Activated CD4-positive, alpha-beta memory T cell treated with anti-CD3 and anti-CD28 coated beads for 36 hours (primary cell): ENCODE measurements around the gene ADGRB3. TPM values are rescaled to one million over a fixed set of nuclear protein-coding genes. Genes with fewer than 3 reads are reported as not detected.
"Not testable (repeated sequence)": the region's sequence is repeated elsewhere in the genome, so short reads cannot be mapped to it uniquely, and the experiment has no call there.

Source experiments
- CTCF ChIA-PET: fragments of 350-600 bp; sonication (Branson Sonifier 250); formaldehyde crosslinking; loops from one replicate; lab custom pipeline; 2021; ENCODE audit warnings: antibody characterized with exemption, inconsistent platforms; lab: Charles Lee
- POLR2A ChIA-PET: fragments of 350-600 bp; sonication (Branson Sonifier 250); formaldehyde crosslinking; loops from one replicate; lab custom pipeline; 2021; ENCODE audit warnings: antibody characterized with exemption; lab: Charles Lee
- DNase-seq: peaks from one replicate; pipeline ENCODE4 v3.0.0-alpha.2; 2020
- H3K27ac Mint-ChIP-seq: one replicate; pipeline ENCODE4 v1.8.0; 2021; ENCODE audit warnings: mixed read lengths
- H3K27me3 Mint-ChIP-seq: one replicate; pipeline ENCODE4 v1.8.0; 2021; ENCODE audit warnings: mixed read lengths
- H3K36me3 Mint-ChIP-seq: one replicate; pipeline ENCODE4 v1.8.0; 2021; ENCODE audit warnings: mixed read lengths
- H3K4me1 Mint-ChIP-seq: one replicate; pipeline ENCODE4 v1.8.0; 2021; ENCODE audit warnings: low read depth, mixed read lengths
- H3K4me3 Mint-ChIP-seq: one replicate; pipeline ENCODE4 v1.8.0; 2021; ENCODE audit warnings: mild to moderate bottlenecking, mixed read lengths
- H3K9me3 Mint-ChIP-seq: one replicate; pipeline ENCODE4 v1.8.0; 2021; ENCODE audit warnings: mixed read lengths
- intact Hi-C: fragments of 100-400 bp; cut with micrococcal nuclease; formaldehyde crosslinking; loops from one replicate; pipeline ENCODE4 v1.15.1; 2023
- total RNA-seq, 2 experiments: library from RNA; stranded (reverse); gene quantifications; one replicate each; pipeline ENCODE4 v1.2.3, GENCODE V29; 2021

Gene ADGRB3
- total RNA-seq, 2 experiments from 2014 or later: not detected

DNA sequence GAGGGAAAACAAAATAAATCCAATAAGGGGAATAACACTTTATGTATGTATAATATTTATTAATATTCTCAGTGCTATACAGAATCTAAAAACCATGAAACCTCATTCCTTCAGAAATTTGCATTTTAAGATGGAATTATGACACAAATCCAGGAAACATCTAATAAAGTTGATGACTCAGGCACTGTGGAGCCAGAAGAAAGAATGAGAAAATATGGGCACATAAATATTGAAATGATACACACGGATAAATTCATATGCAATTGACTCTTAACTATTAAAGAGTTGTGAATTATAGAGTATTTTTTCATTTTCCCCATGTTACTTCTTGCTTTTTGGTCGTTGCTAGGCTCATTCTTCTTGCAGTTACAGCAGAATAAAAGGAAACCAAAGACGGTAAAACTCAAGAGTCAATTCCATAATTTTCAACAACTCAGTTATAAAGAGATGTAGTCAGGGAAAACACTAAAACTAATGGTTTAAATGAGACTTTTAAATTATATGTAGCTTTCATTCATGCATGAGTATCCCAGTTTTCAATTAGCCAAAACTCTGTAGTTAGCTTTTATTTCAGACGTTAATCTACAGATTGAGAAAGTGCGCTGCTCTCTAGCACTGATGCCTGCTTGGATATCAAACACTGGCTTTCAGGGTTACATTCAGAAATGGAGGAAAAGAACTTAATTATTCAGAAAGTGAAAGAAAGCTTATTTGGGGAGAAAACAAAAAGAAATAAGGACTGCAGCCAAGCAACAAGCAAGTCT lies 95.4 kb downstream of the ADGRB3 start:
- intact Hi-C loops: no loop called here
- no peak overlapping the region for H3K27ac Mint-ChIP-seq
- ChIA-PET CTCF (no interaction called here), POLR2A (no interaction called here)
- H3K27me3 Mint-ChIP-seq: no peaks in the 10 kb centered on the region
- H3K4me3 Mint-ChIP-seq: no peak overlapping the region
- no peaks in the 10 kb centered on the region for H3K9me3 Mint-ChIP-seq
- DNase-seq: no peak
- no peaks in the 10 kb centered on the region for H3K4me1 Mint-ChIP-seq
- no peaks in the 10 kb centered on the region for H3K36me3 Mint-ChIP-seq

DNA sequence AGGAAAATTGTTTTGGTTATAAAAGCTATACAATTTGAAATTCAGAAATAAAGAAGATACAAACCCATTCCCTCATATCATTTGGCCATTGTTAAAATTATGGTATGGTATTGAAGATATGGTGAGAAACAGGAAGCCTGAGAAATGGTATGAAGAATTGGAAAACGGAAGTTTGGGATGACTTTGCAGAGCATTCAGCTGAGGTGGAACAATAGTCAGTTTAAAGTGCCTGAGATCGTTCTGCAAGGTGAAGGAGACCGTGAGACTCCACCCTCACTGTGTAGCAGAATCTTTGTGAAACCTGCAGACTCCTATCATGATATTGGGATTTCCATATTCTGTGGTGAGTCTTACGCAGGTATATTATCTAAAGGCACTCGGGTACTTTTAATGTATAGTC lies 97.3 kb downstream of the ADGRB3 start:
- no peaks in the 10 kb centered on the region for H3K36me3 Mint-ChIP-seq
- POLR2A ChIA-PET: no interaction called here
- DNase-seq: no peak
- intact Hi-C loops: no loop called here
- H3K27me3 Mint-ChIP-seq: no peaks in the 10 kb centered on the region
- no peaks in the 10 kb centered on the region for H3K4me1 Mint-ChIP-seq
- H3K9me3 Mint-ChIP-seq: no peaks in the 10 kb centered on the region
- H3K27ac Mint-ChIP-seq: no peak overlapping the region
- no peak overlapping the region for H3K4me3 Mint-ChIP-seq
- CTCF ChIA-PET: no interaction called here

DNA sequence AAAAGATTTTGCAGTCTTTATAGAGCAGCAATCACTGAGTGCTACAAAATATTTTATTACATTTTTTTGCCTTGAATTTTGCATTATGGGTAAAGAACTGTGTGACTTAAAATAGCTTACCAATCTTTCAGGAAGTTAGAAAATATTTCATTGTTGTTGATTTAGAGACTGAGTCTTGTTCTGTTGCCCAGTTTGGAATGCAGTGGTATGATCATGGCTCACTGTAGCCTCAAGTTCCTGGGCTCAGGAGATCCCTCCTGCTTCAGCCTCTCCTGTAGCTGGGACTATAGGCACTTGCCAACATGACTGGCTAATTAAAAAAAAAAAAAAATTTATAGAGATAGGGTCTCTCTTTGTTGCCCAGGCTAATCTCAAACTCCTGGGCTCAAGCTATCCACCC lies 100.8 kb downstream of the ADGRB3 start:
- no peaks in the 10 kb centered on the region for H3K9me3 Mint-ChIP-seq
- intact Hi-C loops: no loop called here
- H3K27ac Mint-ChIP-seq: no peak overlapping the region
- no peak overlapping the region for H3K4me3 Mint-ChIP-seq
- peaks cover 6% of the 10 kb centered on the region for H3K4me1 Mint-ChIP-seq
- H3K27me3 Mint-ChIP-seq: no peaks in the 10 kb centered on the region
- no peaks in the 10 kb centered on the region for H3K36me3 Mint-ChIP-seq
- ChIA-PET CTCF (no interaction called here), POLR2A (interaction anchor here (0.7 kb wide), 1 partner anchor 1701 kb away, joined by 4 read pairs; no protein-coding TSS in a partner anchor)
- DNase-seq: no peak

DNA sequence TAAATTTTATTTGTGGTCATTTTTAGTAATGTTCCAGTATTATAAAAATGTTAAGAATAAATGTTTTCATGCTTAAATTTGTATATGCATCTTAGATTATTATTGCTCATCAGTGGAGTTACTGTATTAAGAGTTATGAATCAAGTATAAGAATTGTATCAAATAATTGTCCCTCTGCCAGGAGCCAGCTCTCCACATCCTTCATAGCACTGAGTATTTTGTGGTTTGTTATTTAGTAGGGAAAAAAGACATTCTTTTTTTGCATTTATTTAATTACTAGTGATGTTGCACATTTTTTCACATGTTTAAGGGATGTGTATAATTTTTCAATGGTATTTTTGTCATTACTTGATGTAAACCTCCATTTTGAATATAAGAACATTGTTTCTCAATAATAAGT lies 102.0 kb downstream of the ADGRB3 start:
- Mint-ChIP-seq H3K27ac (no peak overlapping the region), H3K27me3 (no peaks in the 10 kb centered on the region), H3K4me1 (peaks cover 10% of the 10 kb centered on the region), H3K9me3 (no peaks in the 10 kb centered on the region), H3K4me3 (no peak overlapping the region), H3K36me3 (no peaks in the 10 kb centered on the region)
- intact Hi-C loops: no loop called here
- POLR2A ChIA-PET: no interaction called here
- no peak for DNase-seq
- CTCF ChIA-PET: no interaction called here

DNA sequence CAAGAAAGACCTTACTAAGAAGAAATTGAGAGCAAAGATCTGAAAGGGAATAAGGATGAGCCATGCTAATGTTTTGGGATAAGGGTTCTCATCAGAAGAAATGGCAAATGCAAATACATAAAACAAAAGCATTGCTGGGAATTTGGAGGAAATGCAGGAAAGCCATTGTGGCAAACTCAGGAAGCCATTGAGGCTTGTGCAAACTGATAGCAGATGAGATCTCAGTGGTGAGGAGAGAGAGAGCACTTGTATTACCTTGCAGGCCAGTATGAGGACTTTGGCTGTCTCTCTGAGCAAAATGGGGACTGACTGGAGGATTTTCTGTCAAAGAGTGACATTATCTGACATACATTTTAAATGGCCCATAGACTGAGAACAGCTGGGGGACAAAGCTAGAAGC lies 103.0 kb downstream of the ADGRB3 start:
- CTCF ChIA-PET: no interaction called here
- H3K36me3 Mint-ChIP-seq: no peaks in the 10 kb centered on the region
- H3K4me3 Mint-ChIP-seq: no peak overlapping the region
- POLR2A ChIA-PET: no interaction called here
- H3K9me3 Mint-ChIP-seq: no peaks in the 10 kb centered on the region
- intact Hi-C loops: no loop called here
- H3K4me1 Mint-ChIP-seq: peaks cover 11% of the 10 kb centered on the region
- no peak for DNase-seq
- no peaks in the 10 kb centered on the region for H3K27me3 Mint-ChIP-seq
- no peak overlapping the region for H3K27ac Mint-ChIP-seq

DNA sequence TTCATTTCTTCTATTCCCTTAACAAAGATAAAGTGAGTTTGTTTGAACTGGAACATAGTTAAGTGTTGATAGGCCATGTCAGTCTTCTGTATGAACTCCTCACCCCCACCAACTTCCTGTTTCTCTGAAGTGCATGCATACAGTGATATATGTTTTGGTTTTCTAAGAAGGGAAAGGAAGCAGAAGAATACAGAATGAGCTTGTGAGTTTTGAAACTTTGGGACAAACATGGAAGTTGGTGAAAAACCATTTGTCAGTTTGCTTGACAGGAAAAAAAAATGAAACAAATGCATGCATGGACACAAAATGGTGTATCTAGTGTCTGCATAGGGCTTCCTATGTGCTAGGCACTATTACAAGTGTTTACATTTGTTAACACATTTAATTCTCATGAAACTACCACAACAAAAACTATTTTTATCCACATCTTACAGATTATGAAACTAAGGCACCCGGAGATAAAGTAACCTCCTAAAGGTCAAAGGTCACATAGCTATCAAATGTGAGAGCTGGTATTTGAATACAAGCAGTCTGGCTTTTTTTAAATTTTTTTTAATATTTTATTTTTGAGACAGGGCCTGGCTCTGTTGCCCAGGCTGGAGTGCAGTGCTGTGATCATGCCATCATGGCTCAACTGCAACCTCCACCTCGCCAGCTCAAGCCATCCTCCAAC lies 105.9 kb downstream of the ADGRB3 start:
- DNase-seq: no peak
- ChIA-PET CTCF (no interaction called here), POLR2A (no interaction called here)
- H3K27me3 Mint-ChIP-seq: no peaks in the 10 kb centered on the region
- H3K4me1 Mint-ChIP-seq: peaks cover 11% of the 10 kb centered on the region
- H3K36me3 Mint-ChIP-seq: no peaks in the 10 kb centered on the region
- no peak overlapping the region for H3K27ac Mint-ChIP-seq
- intact Hi-C loops: no loop called here
- no peak overlapping the region for H3K4me3 Mint-ChIP-seq
- H3K9me3 Mint-ChIP-seq: no peaks in the 10 kb centered on the region

DNA sequence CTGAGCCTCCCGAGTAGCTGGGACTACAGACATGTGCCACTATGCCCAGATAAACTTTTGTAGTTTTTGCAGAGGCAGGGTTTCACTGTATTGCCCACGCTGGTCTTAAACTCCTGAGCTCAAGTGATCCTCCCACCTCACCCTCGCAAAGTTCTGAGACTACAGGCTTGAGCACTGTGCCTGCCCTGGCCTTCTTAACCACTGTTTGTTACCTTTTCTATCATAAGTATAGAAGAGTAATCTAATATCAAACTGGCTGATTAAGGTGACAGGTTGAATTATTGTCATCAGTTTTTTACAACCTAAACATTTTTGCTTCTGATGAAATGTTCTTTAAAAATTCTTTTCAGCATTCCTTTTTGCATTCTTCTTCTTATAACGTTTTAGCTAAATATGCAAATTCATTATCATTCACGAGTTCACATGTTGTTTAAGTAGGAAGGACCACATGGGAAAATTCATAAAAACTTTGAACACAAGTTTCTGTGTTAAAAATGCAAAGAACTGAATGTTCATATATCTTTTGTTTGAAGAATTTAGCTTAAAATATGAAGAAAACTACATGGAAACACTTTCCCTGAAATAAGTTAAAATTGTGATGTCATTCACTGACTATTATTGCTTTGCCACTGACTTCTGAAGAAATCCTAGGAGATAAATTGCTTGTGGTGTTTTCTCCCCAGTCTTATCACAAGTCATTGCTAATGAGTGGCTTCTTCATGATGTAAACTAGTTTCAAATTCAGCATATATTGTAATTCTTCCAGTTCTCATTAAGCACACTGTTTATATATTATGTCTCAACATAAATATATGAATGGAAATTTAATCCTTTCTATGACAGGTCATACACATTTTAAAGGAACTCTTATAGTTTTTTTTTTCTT lies 106.7 kb downstream of the ADGRB3 start:
- ChIA-PET POLR2A (no interaction called here), CTCF (no interaction called here)
- no peak for DNase-seq
- Mint-ChIP-seq H3K36me3 (no peaks in the 10 kb centered on the region), H3K4me3 (no peak overlapping the region), H3K27me3 (no peaks in the 10 kb centered on the region), H3K9me3 (no peaks in the 10 kb centered on the region), H3K27ac (no peak overlapping the region), H3K4me1 (peaks cover 11% of the 10 kb centered on the region)
- intact Hi-C loops: no loop called here

DNA sequence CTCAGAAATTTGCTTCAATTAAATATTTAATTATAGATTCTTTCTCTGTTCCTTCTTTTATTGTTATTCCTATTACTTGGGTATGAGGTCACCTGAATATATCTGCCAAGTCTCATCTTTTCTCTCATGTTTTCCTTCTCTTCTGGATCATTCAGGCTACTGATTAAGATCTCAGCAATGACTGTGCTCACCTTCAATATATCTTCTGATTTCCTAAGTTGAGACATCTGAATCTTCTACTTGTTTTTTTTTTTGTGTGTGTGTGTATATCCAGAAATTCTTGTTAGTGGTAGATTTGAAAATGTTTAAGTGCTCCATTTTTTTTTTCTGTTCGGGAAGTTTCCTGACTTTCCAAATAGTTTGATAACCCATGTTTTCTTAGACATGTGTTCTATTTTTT lies 108.0 kb downstream of the ADGRB3 start:
- no peak for DNase-seq
- Mint-ChIP-seq H3K27ac (no peak overlapping the region), H3K9me3 (no peaks in the 10 kb centered on the region), H3K4me1 (peaks cover 11% of the 10 kb centered on the region), H3K36me3 (no peaks in the 10 kb centered on the region), H3K27me3 (no peaks in the 10 kb centered on the region), H3K4me3 (no peak overlapping the region)
- ChIA-PET CTCF (no interaction called here), POLR2A (no interaction called here)
- intact Hi-C loops: no loop called here

DNA sequence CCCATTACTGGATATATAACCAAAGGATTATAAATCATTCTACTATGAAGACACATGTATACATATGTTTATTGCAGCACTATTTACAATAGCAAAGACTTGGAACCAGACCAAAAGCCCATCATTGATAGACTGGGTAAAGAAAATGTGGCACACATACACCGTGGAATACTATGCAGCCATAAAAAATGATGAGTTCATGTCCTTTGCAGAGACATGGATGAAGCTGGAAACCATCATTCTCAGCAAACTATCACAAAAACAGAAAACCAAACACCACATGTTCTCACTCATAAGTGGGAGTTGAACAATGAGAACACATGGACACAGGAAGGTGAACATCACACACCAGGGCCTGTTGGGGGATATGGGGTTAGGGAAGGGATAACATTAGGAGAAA lies 109.3 kb downstream of the ADGRB3 start:
- DNase-seq, H3K9me3 Mint-ChIP-seq, H3K27me3 Mint-ChIP-seq, POLR2A ChIA-PET, CTCF ChIA-PET, intact Hi-C loops, H3K27ac Mint-ChIP-seq, H3K4me3 Mint-ChIP-seq, H3K36me3 Mint-ChIP-seq: not testable (repeated sequence)
- peaks cover 11% of the 10 kb centered on the region for H3K4me1 Mint-ChIP-seq

DNA sequence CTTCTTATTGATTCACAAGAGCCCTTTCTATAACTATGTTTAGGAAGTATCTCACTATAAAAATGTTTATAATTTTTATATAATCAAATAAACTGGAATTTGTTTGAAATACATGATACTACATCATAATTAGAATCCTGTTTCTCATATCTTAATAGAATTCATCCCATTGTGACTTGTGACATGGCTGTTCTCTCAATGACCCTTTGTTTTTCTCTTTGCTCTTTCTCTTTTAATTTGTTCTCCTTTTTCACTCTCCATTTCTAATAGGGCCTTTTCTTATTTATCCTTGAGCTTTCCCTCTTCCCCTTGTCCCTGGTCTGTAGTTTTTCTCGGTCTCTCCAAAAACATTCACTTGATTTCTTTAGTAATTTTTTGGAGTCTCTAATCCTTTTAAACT lies 111.3 kb downstream of the ADGRB3 start:
- H3K27ac Mint-ChIP-seq: no peak overlapping the region
- no peak for DNase-seq
- peaks cover 2% of the 10 kb centered on the region for H3K4me1 Mint-ChIP-seq
- ChIA-PET CTCF (no interaction called here), POLR2A (no interaction called here)
- H3K27me3 Mint-ChIP-seq: no peaks in the 10 kb centered on the region
- intact Hi-C loops: no loop called here
- no peaks in the 10 kb centered on the region for H3K9me3 Mint-ChIP-seq
- no peaks in the 10 kb centered on the region for H3K36me3 Mint-ChIP-seq
- no peak overlapping the region for H3K4me3 Mint-ChIP-seq

DNA sequence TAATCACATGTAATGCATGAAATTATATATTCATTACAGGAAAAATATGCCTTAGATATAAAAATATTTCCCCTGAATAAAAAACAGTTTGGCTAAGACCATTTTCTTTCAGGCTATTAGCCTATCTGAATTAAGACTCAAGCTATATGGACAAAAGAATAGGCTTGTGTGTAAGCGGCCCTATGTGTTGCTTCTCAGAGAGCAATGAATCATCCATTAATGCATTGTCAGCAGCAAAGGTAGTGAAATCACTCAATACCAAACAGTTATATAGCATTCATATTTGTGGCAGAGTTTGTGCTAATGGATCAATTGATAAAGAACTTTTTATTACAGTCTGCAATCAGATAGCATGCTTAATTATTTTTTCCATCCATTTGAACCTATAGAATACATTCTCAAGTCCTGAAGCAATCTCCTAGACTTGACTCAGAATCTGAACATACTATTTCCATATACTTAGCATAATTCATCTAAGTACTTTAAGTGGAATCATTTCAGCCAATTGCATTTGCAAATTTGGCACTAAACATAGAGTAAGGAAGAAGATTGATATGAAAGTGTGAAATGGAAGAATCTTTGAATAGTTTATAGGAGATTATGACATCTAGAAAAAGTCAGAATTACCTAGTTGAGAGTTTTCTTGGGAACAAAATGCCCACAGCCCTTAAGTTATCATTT lies 112.2 kb downstream of the ADGRB3 start:
- ChIA-PET POLR2A (no interaction called here), CTCF (no interaction called here)
- H3K36me3 Mint-ChIP-seq: no peaks in the 10 kb centered on the region
- no peak overlapping the region for H3K4me3 Mint-ChIP-seq
- intact Hi-C loops: no loop called here
- no peak for DNase-seq
- H3K27me3 Mint-ChIP-seq: no peaks in the 10 kb centered on the region
- no peaks in the 10 kb centered on the region for H3K4me1 Mint-ChIP-seq
- H3K27ac Mint-ChIP-seq: no peak overlapping the region
- H3K9me3 Mint-ChIP-seq: no peaks in the 10 kb centered on the region

DNA sequence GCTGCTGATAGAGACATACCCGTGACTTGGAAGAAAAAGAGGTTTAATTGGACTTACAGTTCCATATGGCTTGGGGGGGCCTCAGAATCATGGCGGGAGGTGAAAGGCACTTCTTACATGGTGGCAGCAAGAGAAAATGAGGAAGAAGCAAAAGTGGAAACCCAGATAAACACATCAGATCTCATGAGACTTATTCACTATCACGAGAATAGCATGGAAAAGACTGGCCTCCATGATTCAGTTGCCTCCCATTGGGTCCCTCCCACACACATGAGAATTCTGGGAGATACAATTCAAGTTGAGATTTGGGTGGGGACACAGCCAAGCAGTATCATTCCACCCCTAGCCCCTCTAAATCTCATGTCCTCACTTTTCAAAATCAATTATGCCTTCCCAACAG lies 112.8 kb downstream of the ADGRB3 start:
- POLR2A ChIA-PET, H3K4me1 Mint-ChIP-seq, H3K4me3 Mint-ChIP-seq, H3K9me3 Mint-ChIP-seq, DNase-seq, H3K27ac Mint-ChIP-seq, H3K27me3 Mint-ChIP-seq, intact Hi-C loops, CTCF ChIA-PET, H3K36me3 Mint-ChIP-seq: not testable (repeated sequence)
